ENCODE measurements around the gene MAP2.

Gene MAP2

DNA sequence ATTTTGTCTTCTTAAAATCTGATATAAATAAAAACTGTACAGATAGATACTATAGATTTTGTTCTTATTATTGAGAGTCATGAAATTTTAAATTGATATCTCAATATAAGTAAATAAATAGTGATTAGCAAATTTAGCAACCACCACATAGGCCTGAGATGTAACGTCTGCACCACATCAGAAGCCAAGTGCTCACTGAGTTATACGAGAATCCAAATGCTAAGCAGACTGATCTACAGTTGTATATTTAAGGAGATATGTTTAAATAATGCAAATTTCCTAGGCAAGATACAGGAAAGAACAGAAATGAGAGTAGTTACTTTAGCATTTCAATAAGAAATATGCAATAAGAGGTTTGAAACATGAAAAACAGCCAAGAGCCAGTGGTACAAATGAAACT, 262.6 kb downstream of the MAP2 start:
- TF ChIP-seq, protein P1, sequence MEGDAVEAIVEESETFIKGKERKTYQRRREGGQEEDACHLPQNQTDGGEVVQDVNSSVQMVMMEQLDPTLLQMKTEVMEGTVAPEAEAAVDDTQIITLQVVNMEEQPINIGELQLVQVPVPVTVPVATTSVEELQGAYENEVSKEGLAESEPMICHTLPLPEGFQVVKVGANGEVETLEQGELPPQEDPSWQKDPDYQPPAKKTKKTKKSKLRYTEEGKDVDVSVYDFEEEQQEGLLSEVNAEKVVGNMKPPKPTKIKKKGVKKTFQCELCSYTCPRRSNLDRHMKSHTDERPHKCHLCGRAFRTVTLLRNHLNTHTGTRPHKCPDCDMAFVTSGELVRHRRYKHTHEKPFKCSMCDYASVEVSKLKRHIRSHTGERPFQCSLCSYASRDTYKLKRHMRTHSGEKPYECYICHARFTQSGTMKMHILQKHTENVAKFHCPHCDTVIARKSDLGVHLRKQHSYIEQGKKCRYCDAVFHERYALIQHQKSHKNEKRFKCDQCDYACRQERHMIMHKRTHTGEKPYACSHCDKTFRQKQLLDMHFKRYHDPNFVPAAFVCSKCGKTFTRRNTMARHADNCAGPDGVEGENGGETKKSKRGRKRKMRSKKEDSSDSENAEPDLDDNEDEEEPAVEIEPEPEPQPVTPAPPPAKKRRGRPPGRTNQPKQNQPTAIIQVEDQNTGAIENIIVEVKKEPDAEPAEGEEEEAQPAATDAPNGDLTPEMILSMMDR (IDR thresholded peaks at IDR 0.05; ENCODE audit: insufficient read depth, low read depth, low read length, missing control alignments): no peak
- H3K4me3 ChIP-seq (ENCODE audit: low read depth, low read length): no peak overlapping the region
- no peak for DNase-seq (ENCODE audit: low read depth)

GRCh38 chr2:209687323-209687969, 263.6 kb downstream of the MAP2 start:
- DNase-seq (ENCODE audit: low read depth): no peak
- no peak overlapping the region for H3K4me3 ChIP-seq (ENCODE audit: low read depth, low read length)
- TF ChIP-seq, protein P1 (IDR thresholded peaks at IDR 0.05; ENCODE audit: insufficient read depth, low read depth, low read length, missing control alignments): no peak

GRCh38 chr2:209688385-209688784, 264.5 kb downstream of the MAP2 start:
- DNase-seq (ENCODE audit: low read depth): no peak
- no peak overlapping the region for H3K4me3 ChIP-seq (ENCODE audit: low read depth, low read length)
- TF ChIP-seq, protein P1 (IDR thresholded peaks at IDR 0.05; ENCODE audit: insufficient read depth, low read depth, low read length, missing control alignments): no peak

DNA sequence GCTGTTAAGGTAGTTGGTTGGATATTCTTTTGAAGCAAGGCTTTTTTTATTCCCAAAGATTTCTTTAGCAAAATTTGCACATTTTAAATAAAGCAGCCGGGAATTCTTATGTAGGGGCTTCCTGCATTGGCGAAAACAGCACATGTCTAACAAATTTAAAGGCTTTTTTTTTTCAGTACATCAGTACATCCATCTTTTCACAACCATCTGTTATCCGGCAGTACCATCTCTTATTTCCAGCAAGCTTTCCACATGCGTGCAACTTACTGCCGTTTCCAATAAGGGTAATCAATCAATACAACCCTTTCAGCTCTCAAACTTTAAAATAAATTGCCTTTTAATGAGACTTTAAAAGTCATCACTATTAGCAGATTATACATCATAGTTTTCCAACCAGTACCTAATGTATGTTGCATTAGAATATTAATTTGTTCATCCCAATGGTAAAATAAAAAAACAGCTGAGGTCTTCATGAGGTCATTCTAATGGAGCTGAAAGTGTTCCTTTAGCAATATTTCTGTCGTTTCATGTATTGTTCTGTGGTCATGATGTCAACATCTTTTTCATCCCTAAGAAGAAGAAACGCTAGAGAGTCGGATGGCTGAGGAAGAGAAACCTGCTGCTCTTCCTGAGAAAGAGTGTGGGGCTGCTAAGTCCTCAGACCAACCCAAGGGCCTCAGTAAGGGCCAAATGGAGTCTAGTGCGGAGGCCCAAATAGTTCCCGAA, 266.3 kb downstream of the MAP2 start:
- H3K4me3 ChIP-seq (ENCODE audit: low read depth, low read length): no peak overlapping the region
- no peak for DNase-seq (ENCODE audit: low read depth)
- TF ChIP-seq, protein P1 (IDR thresholded peaks at IDR 0.05; ENCODE audit: insufficient read depth, low read depth, low read length, missing control alignments): no peak

- TF ChIP-seq, protein P1 (IDR thresholded peaks at IDR 0.05; ENCODE audit: insufficient read depth, low read depth, low read length, missing control alignments): no peak
- H3K4me3 ChIP-seq (ENCODE audit: low read depth, low read length): no peak overlapping the region
- peak; percentile 25 for DNase-seq (ENCODE audit: low read depth)
These were observed 270.9 kb downstream of the MAP2 start for GRCh38 chr2:209694748-209695147.

- no peak overlapping the region for H3K4me3 ChIP-seq (ENCODE audit: low read depth, low read length)
- DNase-seq (ENCODE audit: low read depth): peak; percentile 47
- TF ChIP-seq, protein P1 (IDR thresholded peaks at IDR 0.05; ENCODE audit: insufficient read depth, low read depth, low read length, missing control alignments): no peak
These were observed 273.2 kb downstream of the MAP2 start for GRCh38 chr2:209696836-209697711.
